HG03045 (cell line): ENCODE results near the gene KCTD20.
"Not testable (repeated sequence)": the region's sequence is repeated elsewhere in the genome, so short reads cannot be mapped to it uniquely, and the experiment has no call there.

Experiments
- ATAC-seq: cut with Tn5 transposase; IDR thresholded peaks from one replicate; pipeline ENCODE4 v1.9.1; 2021; ENCODE audit warnings: mild to moderate bottlenecking, moderate library complexity; ENCODE audit not compliant: unreplicated experiment

KCTD20 gene

GRCh38 chr6:36442671-36443470 lies at the start of gene KCTD20, which contains the start of gene PXT1:
KCTD20 (plus strand) TSS chr6:36443000; CDS start chr6:36470098, 27,098 bp downstream.
PXT1 (minus strand) TSS chr6:36442854; CDS start chr6:36426082, 16,772 bp downstream.
- ATAC-seq, result peak; percentile 75

DNA sequence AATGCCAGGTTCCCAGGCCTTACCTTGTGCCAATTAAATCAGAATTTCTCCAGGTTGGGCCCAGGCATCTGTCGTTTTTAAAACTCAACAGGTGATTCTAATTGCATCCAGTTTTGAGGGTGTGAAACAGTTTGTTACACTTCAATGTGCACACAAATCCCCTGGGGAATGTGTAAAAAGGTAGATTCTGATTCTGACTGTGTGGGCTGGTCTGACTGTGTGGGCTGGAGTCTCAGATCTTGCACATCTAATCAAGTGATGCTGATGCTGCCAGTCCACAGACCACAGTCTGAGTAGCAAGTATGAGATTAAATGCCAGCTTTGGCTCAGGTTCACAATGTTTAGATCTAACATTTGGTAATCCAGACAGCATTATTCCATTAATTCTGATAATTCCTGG lies 42.8 kb upstream of the KCTD20 start:
- no peak for ATAC-seq

DNA sequence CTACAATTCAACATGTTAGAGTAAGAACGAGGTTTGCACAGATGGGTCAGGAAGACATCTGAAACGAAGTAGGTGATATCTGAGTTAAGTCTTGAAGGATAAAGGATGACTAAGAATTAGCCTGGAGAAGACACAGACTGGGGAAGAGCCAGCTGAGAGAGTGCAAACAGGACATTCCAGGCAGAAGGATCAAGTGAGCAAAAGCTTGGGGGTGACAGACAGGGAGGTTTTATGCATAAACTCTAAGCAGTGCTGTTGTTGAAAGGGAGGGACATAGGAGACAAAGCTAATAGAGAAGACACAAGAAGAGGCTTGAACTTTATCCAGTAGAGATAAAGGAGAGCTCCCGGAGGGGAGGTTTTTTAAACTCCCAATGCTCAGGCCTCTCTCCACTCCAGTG lies 40.3 kb upstream of the KCTD20 start:
- ATAC-seq, result no peak

GRCh38 chr6:36404164-36404563 lies 38.6 kb upstream of the KCTD20 start:
- ATAC-seq, result no peak

- ATAC-seq, result not testable (repeated sequence)
Observed at GRCh38 chr6:36409718-36410117, 33.1 kb upstream of the KCTD20 start.

- no peak for ATAC-seq
Observed at GRCh38 chr6:36413489-36414480, 29.0 kb upstream of the KCTD20 start.

GRCh38 chr6:36414481-36414880 lies 28.3 kb upstream of the KCTD20 start:
- no peak for ATAC-seq

- ATAC-seq, result no peak
Observed at GRCh38 chr6:36418558-36418957, 24.2 kb upstream of the KCTD20 start.

GRCh38 chr6:36419310-36419709 lies 23.5 kb upstream of the KCTD20 start:
- no peak for ATAC-seq

DNA sequence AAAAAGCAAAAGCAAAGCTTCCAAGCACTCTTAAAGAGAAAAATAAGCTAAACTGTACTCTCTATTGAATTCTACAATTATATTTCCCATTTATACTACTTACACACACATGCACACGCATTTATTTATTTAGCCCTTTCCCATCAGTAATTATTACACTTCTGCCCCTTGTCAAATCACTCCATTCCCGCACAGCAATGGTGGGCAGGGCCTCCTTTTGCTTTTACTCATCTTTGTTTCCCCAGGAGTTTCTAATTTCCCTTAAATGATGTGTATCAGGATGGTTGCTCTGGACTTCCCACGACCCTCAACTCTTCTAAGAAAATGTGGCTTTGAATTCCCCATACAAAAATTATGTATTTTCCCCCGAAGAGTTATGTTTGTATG lies 20.1 kb upstream of the KCTD20 start:
- no peak for ATAC-seq

- ATAC-seq, result peak; percentile 95
Observed at GRCh38 chr6:36423101-36423824, 19.5 kb upstream of the KCTD20 start.

GRCh38 chr6:36426622-36427021 lies 16.2 kb upstream of the KCTD20 start:
- no peak for ATAC-seq

- no peak for ATAC-seq
Observed at GRCh38 chr6:36428911-36429310, 13.9 kb upstream of the KCTD20 start.

- no peak for ATAC-seq
Observed at GRCh38 chr6:36430351-36430750, 12.4 kb upstream of the KCTD20 start.

GRCh38 chr6:36431197-36431596 lies 11.6 kb upstream of the KCTD20 start:
- no peak for ATAC-seq

DNA sequence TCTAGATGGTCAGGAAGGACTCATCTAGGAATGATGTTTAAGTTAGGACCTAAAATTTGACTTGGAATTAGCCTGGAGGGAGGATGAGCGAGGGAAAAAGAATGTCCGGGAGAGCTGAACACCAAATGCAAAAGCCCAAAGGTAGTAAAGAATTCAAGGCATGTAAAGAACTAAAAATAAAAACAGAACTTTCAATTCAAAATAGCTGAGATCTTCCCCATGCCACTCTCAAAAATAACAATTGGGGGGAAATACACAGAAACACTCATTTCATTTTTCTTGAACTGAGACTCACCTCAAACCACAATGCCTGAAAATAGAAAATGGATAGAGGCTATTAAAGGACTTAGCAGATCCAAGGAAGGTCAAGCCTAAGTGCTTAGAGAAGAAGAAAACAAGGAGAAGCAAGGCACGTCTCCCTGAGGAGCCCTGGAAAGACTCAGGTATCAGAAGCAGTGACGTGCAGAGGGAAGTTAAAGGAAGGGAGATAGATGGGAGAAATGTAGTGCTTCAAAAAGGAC lies 10.6 kb upstream of the KCTD20 start:
- ATAC-seq, result no peak

DNA sequence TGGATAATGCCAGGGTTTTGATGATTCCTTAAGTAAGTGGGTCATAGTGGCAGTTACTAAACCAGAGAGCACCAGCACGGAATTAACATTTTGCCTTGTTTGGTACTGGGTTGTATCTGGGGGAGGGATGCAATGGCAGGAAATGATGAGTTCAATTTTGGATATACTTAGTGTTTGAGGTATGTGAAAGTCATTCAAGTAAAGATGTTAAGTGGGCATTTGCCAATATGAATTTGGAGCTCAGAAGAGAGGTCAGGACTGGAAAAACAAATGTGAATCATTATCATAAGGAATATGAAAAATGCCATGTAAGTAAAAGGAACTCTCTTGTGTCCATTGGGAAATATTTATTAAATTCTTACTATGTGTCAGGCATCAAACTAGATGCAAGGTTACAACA lies 6.3 kb upstream of the KCTD20 start:
- no peak for ATAC-seq

GRCh38 chr6:36441307-36441894 lies 1.4 kb upstream of the KCTD20 start:
- ATAC-seq, result peak; percentile 61

GRCh38 chr6:36442103-36442670 lies 613 bp upstream of the KCTD20 start:
- ATAC-seq, result no peak
